Fibroblast of skin of right quadriceps (primary cell): ENCODE data around the gene TBX15.
"Not testable (repeated sequence)": the region's sequence is repeated elsewhere in the genome, so short reads cannot be mapped to it uniquely, and the experiment has no call there.

Experiments
- DNase-seq: peaks from one replicate; pipeline ENCODE4 v3.0.0-alpha.2; 2013

TBX15 gene

GRCh38 chr1:118958140-118958539 lies 30.0 kb downstream of the TBX15 start:
- no peak for DNase-seq

GRCh38 chr1:118957579-118957978 lies 30.6 kb downstream of the TBX15 start:
- not testable (repeated sequence) for DNase-seq

GRCh38 chr1:118954301-118954905 lies 33.7 kb downstream of the TBX15 start:
- peak; percentile 74 for DNase-seq

- no peak for DNase-seq
These were observed 36.7 kb downstream of the TBX15 start for GRCh38 chr1:118951270-118951936.

GRCh38 chr1:118949315-118949714 lies 38.8 kb downstream of the TBX15 start:
- DNase-seq = peak; percentile 89

GRCh38 chr1:118948846-118949245 lies 39.3 kb downstream of the TBX15 start:
- no peak for DNase-seq

GRCh38 chr1:118948351-118948750 lies 39.8 kb downstream of the TBX15 start:
- no peak for DNase-seq

- DNase-seq = peak; percentile 76
These were observed 40.4 kb downstream of the TBX15 start for GRCh38 chr1:118947790-118948189.

GRCh38 chr1:118947003-118947765 lies 41.0 kb downstream of the TBX15 start:
- DNase-seq = peak; percentile 78

GRCh38 chr1:118945489-118945888 lies 42.7 kb downstream of the TBX15 start:
- DNase-seq = peak; percentile 93

GRCh38 chr1:118944546-118944945 lies 43.6 kb downstream of the TBX15 start:
- DNase-seq = no peak

- DNase-seq = peak; percentile 83
These were observed 44.0 kb downstream of the TBX15 start for GRCh38 chr1:118944133-118944532.

- DNase-seq = no peak
These were observed 47.2 kb downstream of the TBX15 start for GRCh38 chr1:118940957-118941356.

- no peak for DNase-seq
These were observed 50.6 kb downstream of the TBX15 start for GRCh38 chr1:118937413-118938072.

- DNase-seq = no peak
These were observed 53.4 kb downstream of the TBX15 start for GRCh38 chr1:118934706-118935105.

GRCh38 chr1:118933051-118933781 lies 54.9 kb downstream of the TBX15 start:
- no peak for DNase-seq

- DNase-seq = no peak
These were observed 56.3 kb downstream of the TBX15 start for GRCh38 chr1:118931876-118932275.

GRCh38 chr1:118928739-118929554 lies 59.2 kb downstream of the TBX15 start:
- peak; percentile 52 for DNase-seq

- DNase-seq = peak; percentile 61
These were observed 60.5 kb downstream of the TBX15 start for GRCh38 chr1:118927427-118928187.

- no peak for DNase-seq
These were observed 61.9 kb downstream of the TBX15 start for GRCh38 chr1:118926261-118926660.

GRCh38 chr1:118925651-118926050 lies 62.5 kb downstream of the TBX15 start:
- DNase-seq = peak; percentile 41
